ENCODE data around the gene ZMYM2. TPM values are rescaled to one million over a fixed set of nuclear protein-coding genes. Genes with fewer than 3 reads are reported as not detected.

Gene ZMYM2
- total and polyA plus RNA-seq, 2 donors, result 63.9 to 91.6 TPM

DNA sequence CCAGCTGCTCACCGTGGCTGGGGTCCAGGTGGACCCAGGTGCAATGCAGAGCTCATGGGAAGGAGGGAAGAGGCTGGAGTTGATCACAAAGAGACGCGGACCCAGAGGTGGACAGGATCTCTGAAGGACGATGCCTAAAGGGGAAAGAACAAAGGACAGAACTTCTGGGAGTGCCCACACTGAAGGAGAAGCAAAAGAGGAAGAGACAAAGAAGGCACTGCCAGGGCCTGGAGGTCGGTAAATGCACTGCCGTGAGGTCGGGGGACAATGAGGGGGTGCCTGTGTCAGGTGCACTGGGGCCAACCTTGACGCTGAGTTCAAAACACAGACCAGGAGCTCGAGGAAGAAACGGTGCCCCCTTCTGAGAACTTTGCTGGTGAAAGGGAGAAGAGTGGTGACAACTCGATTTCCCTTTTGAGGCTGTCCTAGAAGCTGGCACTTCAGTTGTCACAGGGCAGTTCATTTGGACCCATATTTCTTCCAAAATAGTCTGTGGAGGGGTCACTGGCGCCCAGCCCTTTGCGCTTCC lies 146.7 kb downstream of the ZMYM2 start:
- H3K36me3 ChIP-seq (ENCODE audit: control insufficient read depth in 2 of 2, insufficient read depth in 2 of 2, low read length in 1 of 2), result no peaks in the 10 kb centered on the region
- H3K4me1 ChIP-seq (ENCODE audit: control insufficient read depth in 2 of 2, insufficient read depth in 2 of 2, low read length in 2 of 2), result no peaks in the 10 kb centered on the region
- H3K4me3 ChIP-seq (ENCODE audit: low read length in 2 of 2), result no peak overlapping the region
- H3K9me3 ChIP-seq (ENCODE audit: control insufficient read depth in 2 of 2, insufficient read depth in 1 of 2, low read length in 1 of 2), result no peaks in the 10 kb centered on the region
- DNase-seq (ENCODE audit: low read depth in 6 of 9, low spot score in 9 of 9), result no peak
- H3K27ac ChIP-seq (ENCODE audit: low read depth in 1 of 2, low read length in 1 of 2), result no peak overlapping the region
- peaks cover 0 to 24% of the 10 kb centered on the region in 2 donors for H3K27me3 ChIP-seq (ENCODE audit: control insufficient read depth in 2 of 2, insufficient read depth in 1 of 2, low read length in 1 of 2)
- 93% methylated on average over 13 of the region's 13 CpGs for WGBS

DNA sequence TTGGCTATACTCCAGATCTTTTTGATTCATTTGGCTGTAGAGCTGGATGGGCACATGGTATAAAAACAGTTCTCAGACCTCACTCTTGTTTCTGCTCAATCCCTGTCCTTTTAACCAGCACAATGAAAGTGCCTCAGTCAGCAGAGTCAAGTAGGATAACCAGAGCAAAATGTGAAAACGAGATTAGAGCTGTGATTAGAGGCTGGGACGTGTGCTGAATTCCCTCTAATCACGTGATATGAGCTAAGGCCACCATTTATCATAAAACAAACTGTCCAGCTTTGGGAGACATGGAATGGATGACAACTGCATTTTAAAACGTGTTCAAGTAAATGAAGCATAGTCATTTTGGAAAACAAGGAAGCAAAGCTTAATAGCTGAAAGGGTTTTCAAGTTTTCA lies 148.2 kb downstream of the ZMYM2 start:
- 66% methylated on average over 4 of the region's 4 CpGs for WGBS
- no peaks in the 10 kb centered on the region for H3K9me3 ChIP-seq (ENCODE audit: control insufficient read depth in 2 of 2, insufficient read depth in 1 of 2, low read length in 1 of 2)
- H3K4me3 ChIP-seq (ENCODE audit: low read length in 2 of 2), result no peak overlapping the region
- no peak for DNase-seq (ENCODE audit: low read depth in 6 of 9, low spot score in 9 of 9)
- H3K27me3 ChIP-seq (ENCODE audit: control insufficient read depth in 2 of 2, insufficient read depth in 1 of 2, low read length in 1 of 2), result peaks cover 0 to 18% of the 10 kb centered on the region in 2 donors
- H3K27ac ChIP-seq (ENCODE audit: low read depth in 1 of 2, low read length in 1 of 2), result no peak overlapping the region
- no peaks in the 10 kb centered on the region for H3K4me1 ChIP-seq (ENCODE audit: control insufficient read depth in 2 of 2, insufficient read depth in 2 of 2, low read length in 2 of 2)
- H3K36me3 ChIP-seq (ENCODE audit: control insufficient read depth in 2 of 2, insufficient read depth in 2 of 2, low read length in 1 of 2), result no peaks in the 10 kb centered on the region

DNA sequence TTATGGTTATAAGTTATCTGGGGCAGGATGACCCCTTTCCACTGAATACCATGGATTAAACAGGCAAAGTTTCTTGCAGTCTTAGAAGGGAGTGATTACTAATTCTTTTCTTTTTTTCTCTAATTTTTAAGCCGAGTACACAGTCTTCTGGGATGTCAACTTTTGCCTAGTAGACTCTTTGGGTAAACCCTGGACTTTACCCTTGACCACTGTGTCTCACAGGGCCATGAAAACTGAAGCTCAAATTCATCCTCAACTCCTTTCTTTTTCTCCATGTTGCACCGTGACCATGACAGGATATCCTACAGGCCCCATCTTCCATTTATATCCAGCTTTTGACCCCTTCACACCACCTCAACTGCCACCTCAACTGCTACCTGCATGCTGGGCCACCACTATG lies 150.5 kb downstream of the ZMYM2 start:
- H3K27me3 ChIP-seq (ENCODE audit: control insufficient read depth in 2 of 2, insufficient read depth in 1 of 2, low read length in 1 of 2), result peaks cover 0 to 10% of the 10 kb centered on the region in 2 donors
- no peak overlapping the region for H3K27ac ChIP-seq (ENCODE audit: low read depth in 1 of 2, low read length in 1 of 2)
- no peak for DNase-seq (ENCODE audit: low read depth in 6 of 9, low spot score in 9 of 9)
- no peaks in the 10 kb centered on the region for H3K9me3 ChIP-seq (ENCODE audit: control insufficient read depth in 2 of 2, insufficient read depth in 1 of 2, low read length in 1 of 2)
- H3K4me1 ChIP-seq (ENCODE audit: control insufficient read depth in 2 of 2, insufficient read depth in 2 of 2, low read length in 2 of 2), result no peaks in the 10 kb centered on the region
- H3K4me3 ChIP-seq (ENCODE audit: low read length in 2 of 2), result no peak overlapping the region
- no peaks in the 10 kb centered on the region for H3K36me3 ChIP-seq (ENCODE audit: control insufficient read depth in 2 of 2, insufficient read depth in 2 of 2, low read length in 1 of 2)
- WGBS, result 95% methylated on average over 2 of the region's 2 CpGs

DNA sequence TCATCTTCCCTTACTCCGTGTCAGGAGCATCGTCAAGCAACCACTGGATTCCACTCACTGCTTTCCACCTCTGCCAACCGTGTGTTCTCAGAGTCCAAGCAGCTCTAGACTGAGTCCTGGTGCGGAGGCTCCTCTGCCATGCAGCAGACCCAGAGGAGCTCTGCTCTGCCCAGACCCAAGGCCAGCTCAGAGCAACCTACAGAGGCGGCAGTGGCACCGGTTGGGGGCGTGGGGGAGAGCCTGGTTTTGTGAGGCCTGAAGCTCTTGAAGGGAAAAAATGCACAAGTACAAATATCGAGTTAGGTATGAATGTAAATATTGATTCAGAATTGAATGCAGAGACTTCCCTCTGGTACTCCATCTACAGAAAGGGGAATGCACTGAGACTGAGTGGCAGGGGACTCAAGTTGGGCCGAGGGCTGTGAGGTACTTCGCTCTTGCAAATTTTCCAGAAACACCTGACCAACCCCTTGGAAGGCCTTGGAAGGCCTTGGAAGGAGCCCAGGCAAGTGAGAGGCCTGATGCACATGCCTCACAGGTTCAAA lies 155.6 kb downstream of the ZMYM2 start:
- H3K27me3 ChIP-seq (ENCODE audit: control insufficient read depth in 2 of 2, insufficient read depth in 1 of 2, low read length in 1 of 2), result peaks cover 0 to 17% of the 10 kb centered on the region in 2 donors
- DNase-seq (ENCODE audit: low read depth in 6 of 9, low spot score in 9 of 9), result no peak
- H3K4me3 ChIP-seq (ENCODE audit: low read length in 2 of 2), result no peak overlapping the region
- H3K36me3 ChIP-seq (ENCODE audit: control insufficient read depth in 2 of 2, insufficient read depth in 2 of 2, low read length in 1 of 2), result no peaks in the 10 kb centered on the region
- no peaks in the 10 kb centered on the region for H3K9me3 ChIP-seq (ENCODE audit: control insufficient read depth in 2 of 2, insufficient read depth in 1 of 2, low read length in 1 of 2)
- no peak overlapping the region for H3K27ac ChIP-seq (ENCODE audit: low read depth in 1 of 2, low read length in 1 of 2)
- peaks cover 0 to 5% of the 10 kb centered on the region in 2 donors for H3K4me1 ChIP-seq (ENCODE audit: control insufficient read depth in 2 of 2, insufficient read depth in 2 of 2, low read length in 2 of 2)
- WGBS, result 88% methylated on average over 10 of the region's 10 CpGs

DNA sequence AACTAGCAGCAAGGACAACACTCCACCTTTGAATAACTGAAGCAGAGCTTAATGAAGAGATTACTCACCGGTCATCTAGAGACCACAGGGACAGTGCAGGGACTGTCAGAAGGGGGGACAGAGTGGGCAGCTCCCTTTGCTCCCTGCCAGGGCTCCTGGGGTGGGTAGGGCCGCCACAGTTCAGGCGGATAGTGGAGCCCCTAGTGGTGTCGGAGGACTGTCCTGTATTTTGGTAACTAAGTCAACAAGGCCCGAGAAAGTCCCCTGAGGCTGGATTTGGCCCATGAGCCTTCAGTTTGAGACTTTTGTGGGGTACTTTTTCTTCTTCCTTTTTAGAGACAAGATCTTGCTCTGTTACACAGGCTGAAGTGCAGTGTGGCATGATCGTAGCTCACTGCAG lies 157.7 kb downstream of the ZMYM2 start:
- Histone ChIP-seq H3K9me3 (ENCODE audit: control insufficient read depth in 2 of 2, insufficient read depth in 1 of 2, low read length in 1 of 2) (no peaks in the 10 kb centered on the region), H3K27me3 (ENCODE audit: control insufficient read depth in 2 of 2, insufficient read depth in 1 of 2, low read length in 1 of 2) (peaks cover 0 to 17% of the 10 kb centered on the region in 2 donors), H3K27ac (ENCODE audit: low read depth in 1 of 2, low read length in 1 of 2) (no peak overlapping the region), H3K4me3 (ENCODE audit: low read length in 2 of 2) (no peak overlapping the region), H3K4me1 (ENCODE audit: control insufficient read depth in 2 of 2, insufficient read depth in 2 of 2, low read length in 2 of 2) (peaks cover 5 to 15% of the 10 kb centered on the region in 2 donors), H3K36me3 (ENCODE audit: control insufficient read depth in 2 of 2, insufficient read depth in 2 of 2, low read length in 1 of 2) (no peaks in the 10 kb centered on the region)
- DNase-seq (ENCODE audit: low read depth in 6 of 9, low spot score in 9 of 9), result no peak
- 98% methylated on average over 6 of the region's 6 CpGs for whole genome bisulfite sequencing

DNA sequence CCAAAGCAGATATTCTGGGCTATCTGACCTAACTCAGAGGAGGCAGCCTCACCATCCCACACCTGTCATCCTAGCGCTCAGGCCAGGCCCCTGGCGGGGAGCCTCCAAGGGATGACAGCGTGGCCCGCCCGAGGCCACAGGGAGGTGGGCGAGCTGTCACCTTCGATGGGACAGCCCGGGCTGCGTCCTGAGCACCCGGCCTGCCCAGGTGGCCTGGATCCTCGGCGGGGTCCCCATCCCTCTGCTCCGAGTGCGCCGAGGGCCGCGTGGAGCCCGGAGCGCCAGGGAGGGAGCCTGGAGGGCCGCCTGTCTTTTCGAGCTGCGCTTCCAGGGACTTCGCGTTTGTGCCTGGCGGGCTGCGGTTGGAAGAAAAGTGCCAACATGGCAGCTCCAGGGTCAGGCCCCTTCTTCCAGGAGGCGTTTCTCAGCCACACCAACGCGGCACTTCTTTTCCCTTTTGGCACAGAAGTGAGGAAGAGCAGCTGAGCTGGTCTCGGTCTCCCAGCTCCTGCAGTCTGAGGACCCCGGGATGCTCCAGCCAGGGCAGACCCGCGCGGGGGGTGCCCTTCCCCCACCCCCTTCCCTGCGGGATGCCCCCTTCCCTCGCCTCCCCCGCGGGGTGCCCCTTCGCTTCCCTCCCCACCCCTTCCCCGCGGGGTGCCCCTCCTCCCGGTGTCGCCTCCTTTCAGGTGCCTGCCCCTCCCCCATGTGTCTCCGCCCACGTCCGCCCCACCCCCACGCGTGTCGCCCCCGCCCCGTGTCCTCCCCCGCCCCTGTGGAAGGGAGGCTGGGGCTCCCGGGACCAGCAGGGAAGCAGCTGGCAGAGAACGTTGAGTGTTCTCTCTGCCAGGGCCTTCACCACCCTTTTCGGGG lies 160.0 kb downstream of the ZMYM2 start:
- Histone ChIP-seq H3K36me3 (ENCODE audit: control insufficient read depth in 2 of 2, insufficient read depth in 2 of 2, low read length in 1 of 2) (no peaks in the 10 kb centered on the region), H3K4me3 (ENCODE audit: low read length in 2 of 2) (peak overlapping the region; percentile 48 to 49), H3K27me3 (ENCODE audit: control insufficient read depth in 2 of 2, insufficient read depth in 1 of 2, low read length in 1 of 2) (peaks cover 0 to 23% of the 10 kb centered on the region in 2 donors), H3K9me3 (ENCODE audit: control insufficient read depth in 2 of 2, insufficient read depth in 1 of 2, low read length in 1 of 2) (no peaks in the 10 kb centered on the region), H3K27ac (ENCODE audit: low read depth in 1 of 2, low read length in 1 of 2) (peak overlapping the region; percentile 19 to 72), H3K4me1 (ENCODE audit: control insufficient read depth in 2 of 2, insufficient read depth in 2 of 2, low read length in 2 of 2) (peaks cover 8 to 18% of the 10 kb centered on the region in 2 donors)
- 5% methylated on average over 55 of the region's 55 CpGs for WGBS
- peak in 5 of 9 donors; percentile 22 to 65 (median 55) for DNase-seq (ENCODE audit: low read depth in 6 of 9, low spot score in 9 of 9)

DNA sequence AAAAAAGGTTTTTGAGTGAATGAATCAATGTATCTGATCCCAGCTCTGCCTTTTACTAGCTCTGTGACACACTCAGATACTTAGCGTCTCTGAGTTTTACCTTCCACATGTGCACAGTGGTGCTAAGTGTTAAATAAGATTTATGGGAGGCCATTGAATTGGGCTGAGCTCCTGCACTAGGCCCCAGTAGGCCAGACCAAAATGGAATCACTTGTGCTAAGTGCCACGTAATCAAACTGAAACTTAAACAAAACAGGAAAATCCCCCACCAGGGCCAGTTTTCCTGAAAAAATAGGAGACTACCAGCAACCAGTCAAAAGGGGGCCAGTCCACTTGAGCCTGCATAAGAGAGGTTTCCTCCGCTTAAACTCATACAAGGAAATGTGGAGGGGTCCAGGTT lies 161.4 kb downstream of the ZMYM2 start:
- peaks cover 8 to 18% of the 10 kb centered on the region in 2 donors for H3K4me1 ChIP-seq (ENCODE audit: control insufficient read depth in 2 of 2, insufficient read depth in 2 of 2, low read length in 2 of 2)
- peak overlapping the region; percentile 84 to 95 for H3K27ac ChIP-seq (ENCODE audit: low read depth in 1 of 2, low read length in 1 of 2)
- H3K36me3 ChIP-seq (ENCODE audit: control insufficient read depth in 2 of 2, insufficient read depth in 2 of 2, low read length in 1 of 2), result no peaks in the 10 kb centered on the region
- H3K27me3 ChIP-seq (ENCODE audit: control insufficient read depth in 2 of 2, insufficient read depth in 1 of 2, low read length in 1 of 2), result peaks cover 0 to 29% of the 10 kb centered on the region in 2 donors
- no peak for DNase-seq (ENCODE audit: low read depth in 6 of 9, low spot score in 9 of 9)
- WGBS, result 81% methylated on average over 3 of the region's 3 CpGs
- peak overlapping the region; percentile 44 to 49 for H3K4me3 ChIP-seq (ENCODE audit: low read length in 2 of 2)
- H3K9me3 ChIP-seq (ENCODE audit: control insufficient read depth in 2 of 2, insufficient read depth in 1 of 2, low read length in 1 of 2), result no peaks in the 10 kb centered on the region

DNA sequence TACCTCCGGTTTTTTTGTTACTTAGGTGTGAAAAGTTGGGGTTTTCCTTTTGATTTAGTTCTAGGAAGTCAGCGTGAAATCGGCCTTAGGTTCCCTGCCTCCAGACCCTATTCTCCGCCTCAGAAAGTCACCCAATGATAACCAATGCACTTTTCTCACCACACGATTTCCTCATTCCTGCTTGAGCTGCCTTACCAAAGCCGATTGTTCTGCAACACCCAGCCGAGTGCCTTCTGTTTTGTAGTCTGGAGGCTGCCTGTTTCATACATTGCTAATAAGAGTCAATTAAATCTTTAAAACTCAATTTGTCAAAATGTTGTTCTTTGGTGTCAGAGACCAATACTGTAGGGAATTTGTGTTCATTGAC lies 162.6 kb downstream of the ZMYM2 start:
- Histone ChIP-seq H3K4me1 (ENCODE audit: control insufficient read depth in 2 of 2, insufficient read depth in 2 of 2, low read length in 2 of 2) (peaks cover 8 to 18% of the 10 kb centered on the region in 2 donors), H3K9me3 (ENCODE audit: control insufficient read depth in 2 of 2, insufficient read depth in 1 of 2, low read length in 1 of 2) (no peaks in the 10 kb centered on the region), H3K27me3 (ENCODE audit: control insufficient read depth in 2 of 2, insufficient read depth in 1 of 2, low read length in 1 of 2) (peaks cover 5 to 40% of the 10 kb centered on the region in 2 donors), H3K27ac (ENCODE audit: low read depth in 1 of 2, low read length in 1 of 2) (peak overlapping the region in 1 of 2 donors; percentile 95), H3K36me3 (ENCODE audit: control insufficient read depth in 2 of 2, insufficient read depth in 2 of 2, low read length in 1 of 2) (no peaks in the 10 kb centered on the region), H3K4me3 (ENCODE audit: low read length in 2 of 2) (peak overlapping the region; percentile 44 to 49)
- WGBS, result 60% methylated on average over 7 of the region's 7 CpGs
- no peak for DNase-seq (ENCODE audit: low read depth in 6 of 9, low spot score in 9 of 9)

DNA sequence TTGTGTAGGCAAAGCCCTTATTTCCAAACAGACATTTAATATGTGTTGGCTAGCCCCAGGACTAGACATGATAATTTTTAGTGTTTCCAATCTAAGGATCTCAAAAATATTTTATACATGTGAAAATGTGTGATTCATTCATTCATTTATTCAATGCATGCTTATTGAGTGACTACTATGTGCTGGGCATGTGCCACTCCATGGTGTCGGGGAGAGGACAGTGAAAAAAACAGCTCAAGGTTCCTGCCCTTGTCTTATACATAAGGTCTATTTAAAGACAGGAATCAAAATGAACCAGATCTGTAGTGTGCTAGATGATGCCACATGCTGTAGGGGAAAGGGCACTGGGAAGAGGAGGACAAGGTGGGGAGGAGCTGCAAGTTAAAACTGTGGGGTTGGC lies 165.8 kb downstream of the ZMYM2 start:
- peaks cover 0 to 2% of the 10 kb centered on the region in 2 donors for H3K9me3 ChIP-seq (ENCODE audit: control insufficient read depth in 2 of 2, insufficient read depth in 1 of 2, low read length in 1 of 2)
- 100% methylated on average over 1 of the region's 1 CpG for WGBS
- no peak overlapping the region for H3K27ac ChIP-seq (ENCODE audit: low read depth in 1 of 2, low read length in 1 of 2)
- no peaks in the 10 kb centered on the region for H3K36me3 ChIP-seq (ENCODE audit: control insufficient read depth in 2 of 2, insufficient read depth in 2 of 2, low read length in 1 of 2)
- H3K4me3 ChIP-seq (ENCODE audit: low read length in 2 of 2), result no peak overlapping the region
- no peak for DNase-seq (ENCODE audit: low read depth in 6 of 9, low spot score in 9 of 9)
- H3K4me1 ChIP-seq (ENCODE audit: control insufficient read depth in 2 of 2, insufficient read depth in 2 of 2, low read length in 2 of 2), result peaks cover 12 to 18% of the 10 kb centered on the region in 2 donors
- H3K27me3 ChIP-seq (ENCODE audit: control insufficient read depth in 2 of 2, insufficient read depth in 1 of 2, low read length in 1 of 2), result peaks cover 22 to 56% of the 10 kb centered on the region in 2 donors
